ENCODE results near the gene GIGYF2. TPM values are rescaled to one million over a fixed set of nuclear protein-coding genes. Genes with fewer than 3 reads are reported as not detected.

GIGYF2 gene
- total RNA-seq, 1 donor from 2014 or later, result 74.5 TPM

Other genes with a start within 250 kb of the GIGYF2 start
- gene ALPI, start 241.2 kb upstream of the GIGYF2 start, total RNA-seq, result 0.71 TPM
- gene ECEL1, start 209.5 kb upstream of the GIGYF2 start, total RNA-seq, result 0.35 TPM
- gene PRSS56, start 176.9 kb upstream of the GIGYF2 start, total RNA-seq, result not detected
- not detected for gene CHRND, start 171.2 kb upstream of the GIGYF2 start, total RNA-seq
- gene CHRNG, start 157.6 kb upstream of the GIGYF2 start, total RNA-seq, result not detected
- gene TIGD1, start 146.8 kb upstream of the GIGYF2 start, total RNA-seq, result 2.2 TPM
- gene EIF4E2, start 146.6 kb upstream of the GIGYF2 start, total RNA-seq, result 46.9 TPM
- 18.0 TPM for gene EFHD1, start 63.7 kb upstream of the GIGYF2 start, total RNA-seq
- gene KCNJ13, start 79.2 kb downstream of the GIGYF2 start, total RNA-seq, result not detected
- gene SNORC, start 172.9 kb downstream of the GIGYF2 start, total RNA-seq, result 0.64 TPM

Measured in mesenteric fat pad (tissue), 1 donor.